Measurements from ENCODE around the gene EIF5.

The EIF5 gene

GRCh38 chr14:103333754-103334643, at the start of gene EIF5:
TSS of gene EIF5 (plus strand) at chr14:103334237. CDS start at chr14:103335861, 1,624 bp downstream.
- peak; percentile 99 for DNase-seq

GRCh38 chr14:103284574-103285467, 49.2 kb upstream of the EIF5 start:
- DNase-seq: no peak

- DNase-seq: no peak
These were observed 47.6 kb upstream of the EIF5 start for GRCh38 chr14:103286460-103286859.

DNA sequence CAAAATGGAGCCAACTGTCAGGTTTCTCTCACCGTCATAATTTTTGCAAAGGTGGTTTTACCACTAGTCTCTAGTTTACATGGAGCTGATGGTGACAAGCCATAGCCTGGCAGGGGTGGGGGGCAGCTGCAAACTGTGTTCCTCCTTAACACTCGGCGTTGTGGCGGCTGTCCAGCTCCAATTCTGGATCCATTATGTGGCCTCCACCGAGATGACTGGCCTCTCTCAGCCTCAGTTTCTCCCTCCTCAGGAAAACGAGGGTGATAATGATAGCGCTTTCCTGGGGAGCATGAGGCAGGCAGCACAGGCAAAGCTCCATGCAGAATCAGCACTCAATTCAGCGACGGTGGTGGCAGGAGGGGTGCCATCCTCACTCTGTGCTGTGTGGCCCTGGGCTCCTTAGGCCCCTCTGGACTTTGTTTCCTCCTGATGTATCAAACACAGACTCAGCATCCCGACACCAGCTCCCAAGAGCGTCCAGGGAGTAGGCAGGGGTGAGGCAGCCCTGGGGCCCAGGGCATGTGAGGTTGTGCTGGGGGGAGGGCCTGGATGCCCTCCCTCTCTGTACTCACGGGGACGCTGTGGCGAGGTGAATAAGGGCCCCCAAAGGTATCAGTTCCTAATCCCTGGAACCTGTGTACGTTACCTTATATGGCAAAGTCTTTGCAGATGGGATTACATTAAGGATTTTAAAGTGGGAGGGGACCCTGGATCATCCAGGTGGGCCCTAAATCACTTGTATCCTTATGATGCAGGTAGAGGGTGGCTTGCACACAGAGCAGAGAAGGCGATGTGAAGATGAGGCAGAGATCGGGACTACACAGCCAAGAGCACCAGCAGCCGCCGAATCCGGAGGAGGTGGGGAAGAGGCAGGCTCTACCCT, 46.8 kb upstream of the EIF5 start:
- no peak for DNase-seq

DNA sequence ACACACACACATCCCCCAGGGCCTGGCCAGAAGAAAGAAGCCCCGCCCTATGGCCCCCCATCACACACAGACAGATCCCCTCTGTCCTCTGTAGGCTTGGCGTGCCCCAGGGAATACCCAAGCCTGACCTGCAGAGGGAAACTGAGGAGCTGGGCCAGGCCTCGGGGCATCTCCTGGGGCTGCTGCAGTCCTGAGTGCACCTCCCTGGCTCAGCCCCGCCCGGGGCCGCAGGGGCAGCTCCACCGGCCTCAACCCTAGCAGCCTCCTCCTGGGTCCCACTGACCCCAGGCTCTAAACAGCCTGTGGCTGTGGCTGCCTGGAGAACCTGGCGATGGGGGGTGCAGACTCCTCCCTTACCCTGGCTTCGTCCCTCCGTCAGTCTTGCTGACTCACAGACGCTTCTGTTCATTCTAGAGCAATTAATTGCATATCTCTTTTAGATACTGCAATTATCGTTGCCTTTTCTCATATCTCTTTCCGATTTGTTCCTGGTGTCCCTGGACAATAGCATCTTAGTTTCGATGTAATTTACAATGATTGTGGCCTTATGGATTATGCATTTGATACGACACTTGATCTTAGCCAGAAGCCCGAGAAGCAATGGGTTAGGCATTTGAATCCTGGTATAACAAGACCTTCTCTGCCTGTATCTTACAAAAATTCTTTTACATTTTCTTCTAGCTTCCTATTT, 45.8 kb upstream of the EIF5 start:
- no peak for DNase-seq

GRCh38 chr14:103290056-103290455, 44.0 kb upstream of the EIF5 start:
- DNase-seq: no peak

DNA sequence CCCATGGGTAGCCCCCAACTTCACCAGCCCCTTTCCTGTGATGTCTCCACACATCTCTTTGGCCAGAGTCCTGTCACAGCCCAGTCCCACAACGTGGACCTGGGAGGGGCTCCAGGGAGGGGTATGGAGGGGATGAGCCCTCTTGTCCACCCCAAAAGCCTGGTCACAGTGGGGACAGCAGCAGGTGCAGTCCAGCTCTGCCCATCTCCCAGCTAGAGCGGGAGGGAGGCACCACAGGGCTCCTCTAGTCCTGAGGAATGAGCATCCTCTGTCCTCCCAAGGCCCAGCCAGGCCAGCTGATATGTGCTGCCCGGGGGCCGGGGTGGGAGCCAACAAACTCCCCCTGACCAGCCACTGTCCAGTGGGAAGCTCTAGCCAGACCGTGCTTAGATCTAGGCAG, 43.5 kb upstream of the EIF5 start:
- no peak for DNase-seq

- no peak for DNase-seq
These were observed 43.1 kb upstream of the EIF5 start for GRCh38 chr14:103290961-103291360.

- DNase-seq: peak; percentile 69 to 71
These were observed 41.3 kb upstream of the EIF5 start for GRCh38 chr14:103292426-103293374.

DNA sequence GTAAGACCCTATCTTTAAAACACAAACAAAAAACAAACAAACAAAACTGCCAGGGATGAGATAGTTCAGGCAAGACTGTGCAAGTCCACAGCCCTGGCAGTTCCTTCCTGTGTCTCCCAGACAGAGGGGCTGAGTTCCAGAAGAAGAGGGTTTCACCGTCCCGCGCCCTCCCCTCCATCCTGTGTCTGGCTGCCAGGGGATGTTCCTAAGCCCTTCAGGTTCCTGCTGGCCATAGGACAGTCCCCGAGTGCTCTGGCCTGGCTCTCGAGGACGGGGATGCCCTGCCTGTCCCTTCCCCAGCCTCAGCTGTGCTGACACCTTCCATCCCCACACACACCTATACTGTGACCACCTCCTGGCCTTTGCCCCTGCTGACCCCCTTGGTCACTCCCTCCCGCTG, 40.6 kb upstream of the EIF5 start:
- DNase-seq: no peak

DNA sequence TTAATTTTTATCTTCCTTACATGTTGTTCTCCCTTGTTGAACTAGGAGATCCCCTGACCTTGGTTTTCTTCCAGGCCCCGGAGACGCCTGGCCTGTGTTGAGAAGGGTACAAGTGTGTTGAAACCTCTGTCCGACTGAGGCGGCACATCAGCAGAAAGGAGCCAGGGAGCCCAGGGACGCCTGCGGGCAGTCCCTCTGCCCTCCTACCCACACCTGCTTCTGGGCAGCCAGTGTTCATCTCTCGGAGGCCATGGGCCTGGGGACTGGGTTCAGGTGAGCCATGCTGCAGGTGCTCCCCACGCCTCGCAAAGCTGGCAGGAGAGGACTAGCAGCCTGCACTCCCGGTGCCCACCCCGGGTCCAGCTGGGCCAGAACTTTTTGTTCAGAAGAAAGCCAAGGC, 39.9 kb upstream of the EIF5 start:
- no peak for DNase-seq

- DNase-seq: no peak
These were observed 38.0 kb upstream of the EIF5 start for GRCh38 chr14:103296007-103296406.

GRCh38 chr14:103296987-103297386, 37.0 kb upstream of the EIF5 start:
- DNase-seq: no peak

DNA sequence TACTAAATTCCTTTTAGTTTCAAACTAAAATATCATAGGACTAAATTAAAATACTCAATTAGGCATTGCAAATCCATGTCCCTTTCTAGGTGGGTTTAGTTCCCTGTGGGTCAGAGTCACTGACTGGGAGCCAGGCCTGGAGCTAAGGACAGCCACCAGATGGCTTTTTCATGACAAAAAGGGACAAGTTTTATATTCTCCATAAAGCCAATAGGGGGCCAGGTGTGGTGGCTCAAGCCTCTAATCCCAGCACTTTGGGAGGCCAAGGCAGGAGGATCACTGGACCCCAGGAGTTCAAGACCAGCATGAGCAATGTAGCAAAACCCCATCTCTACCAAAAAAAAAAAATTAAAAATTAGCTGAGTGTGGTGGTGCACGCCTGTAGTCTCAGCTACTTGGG, 35.4 kb upstream of the EIF5 start:
- no peak for DNase-seq

GRCh38 chr14:103301512-103302354, 32.3 kb upstream of the EIF5 start:
- no peak for DNase-seq

DNA sequence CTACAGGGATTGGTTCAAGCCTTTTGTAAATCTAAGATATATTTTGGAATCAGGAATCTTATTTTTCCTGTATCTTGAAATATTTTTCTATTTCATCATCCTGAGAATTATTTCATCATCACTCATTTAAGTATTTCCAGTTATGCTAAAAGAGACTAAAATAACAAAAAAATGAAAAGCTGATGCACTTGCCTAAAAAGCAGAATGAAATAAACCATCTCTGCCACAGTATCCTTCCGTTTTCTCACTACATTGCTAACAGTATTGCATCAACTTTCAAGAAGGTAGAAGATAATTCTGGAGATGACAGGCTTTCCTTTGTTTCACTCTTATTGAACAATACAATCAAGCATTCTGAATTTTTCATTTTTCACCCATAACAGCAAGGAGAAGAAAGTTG, 31.1 kb upstream of the EIF5 start:
- no peak for DNase-seq

DNA sequence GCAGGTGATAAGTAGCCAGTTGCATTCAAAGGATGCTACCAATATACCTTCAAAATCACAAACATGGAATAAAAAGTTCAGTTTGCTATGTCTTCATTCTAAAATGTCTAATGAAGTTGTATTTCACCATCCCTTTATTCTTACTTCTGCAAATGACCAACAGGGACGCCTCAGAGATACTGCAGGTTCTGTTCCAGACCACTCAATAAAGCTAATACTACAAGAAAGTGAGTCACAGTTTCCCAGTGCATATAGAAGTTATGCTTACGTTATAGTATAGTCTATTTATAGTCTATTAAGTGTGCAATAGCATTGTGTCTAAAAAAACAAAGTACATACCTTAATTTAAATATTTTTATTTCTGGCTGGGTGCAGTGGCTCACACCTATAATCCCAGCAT, 29.3 kb upstream of the EIF5 start:
- no peak for DNase-seq

DNA sequence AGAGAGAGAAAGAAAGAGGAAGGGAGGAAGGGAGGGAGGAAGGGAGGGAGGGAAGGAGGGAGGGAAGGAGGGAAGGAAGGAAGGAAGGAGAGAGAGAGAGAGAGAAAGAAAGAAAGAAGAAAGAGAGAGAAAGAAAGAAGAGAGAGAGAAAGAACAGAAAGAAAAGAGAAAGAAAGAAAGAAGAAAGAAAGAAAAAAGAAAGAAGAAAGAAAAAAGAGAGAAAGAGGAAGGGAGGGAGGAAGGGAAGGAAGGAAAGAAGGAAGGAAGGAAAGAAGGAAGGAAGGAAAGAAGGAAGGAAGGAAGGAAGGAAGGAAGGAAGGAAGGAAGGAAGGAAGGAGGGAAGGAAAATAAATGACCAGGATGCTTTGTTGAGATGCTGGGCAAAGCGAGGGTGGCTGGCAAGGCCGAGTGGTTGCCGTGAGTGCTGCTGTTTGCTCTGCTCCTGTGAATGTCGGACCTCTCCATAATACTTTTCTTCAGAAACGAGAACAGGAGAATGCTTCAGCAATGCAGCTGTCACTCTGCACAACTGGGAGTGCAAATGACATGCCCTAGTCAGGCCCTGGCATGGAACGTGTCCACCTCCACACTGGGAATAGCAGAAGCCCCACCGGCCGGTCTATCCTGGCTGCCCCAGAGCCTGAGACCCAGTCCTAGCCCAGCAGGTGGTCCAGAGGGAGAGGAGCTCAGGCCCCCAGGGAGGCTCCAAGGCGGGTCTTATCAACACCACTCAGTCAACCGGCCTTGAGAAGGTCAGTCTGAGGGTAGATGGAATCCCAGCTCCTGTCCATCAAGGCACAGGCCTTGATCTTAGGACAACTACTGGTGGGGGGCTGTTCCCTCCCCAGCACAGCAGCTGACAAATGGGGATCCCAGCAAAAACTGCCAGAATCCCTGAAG, 25.1 kb upstream of the EIF5 start:
- no peak for DNase-seq

DNA sequence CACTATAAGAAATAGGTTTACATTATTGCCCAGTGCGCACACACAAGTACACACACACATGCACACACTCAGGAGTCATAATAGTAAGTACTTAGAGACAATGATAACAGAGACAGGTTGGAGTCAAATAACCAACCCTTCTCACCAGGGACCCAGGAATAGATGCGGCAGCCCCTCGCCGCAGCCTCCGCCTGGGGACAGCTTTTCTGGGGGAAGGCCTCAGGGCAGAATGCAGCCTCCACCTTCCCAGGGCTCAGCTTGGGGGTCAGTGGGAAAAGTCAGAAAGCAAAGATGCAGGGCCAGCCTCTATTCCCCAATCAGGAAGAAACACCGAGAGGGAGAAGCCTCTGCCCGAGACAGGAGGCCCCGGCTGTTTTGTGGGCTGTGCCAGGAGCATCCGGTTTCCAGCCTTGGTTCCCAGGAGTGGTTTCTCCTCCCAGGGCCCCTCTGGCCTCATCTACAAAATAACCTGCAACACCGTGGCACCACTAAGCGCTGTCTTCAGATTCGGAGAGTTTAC, 23.4 kb upstream of the EIF5 start:
- DNase-seq: no peak
